Breast epithelium (tissue), 4 donors: ENCODE measurements around the gene CALN1. TPM values are rescaled to one million over a fixed set of nuclear protein-coding genes. Genes with fewer than 3 reads are reported as not detected.
A peak's percentile ranks its signal among the peaks of the same experiment; 100 is the strongest.

Source experiments
- DNase-seq, 2 donors: peaks; one replicate each; pipeline ENCODE4 v3.0.0-alpha.2; 2019; ENCODE audit warnings: low spot score in 2 of 2
- H3K27ac ChIP-seq, 2 donors: fragments of 200-600 bp; sonication (generic) in 1 of 2; one replicate each; pipeline ENCODE4 v1.5.1; 2016 to 2019; ENCODE audit warnings: mild to moderate bottlenecking in 1 of 2
- H3K27me3 ChIP-seq, 2 donors: fragments of 200-600 bp; sonication (generic) in 1 of 2; one replicate each; pipeline versions ENCODE4 v1.5.1 to v1.6.0; 2017 to 2019; ENCODE audit warnings: control low read depth in 1 of 2, mild to moderate bottlenecking in 1 of 2
- H3K36me3 ChIP-seq: fragments of 200-600 bp; one replicate; pipeline ENCODE4 v1.5.1; 2019
- H3K4me1 ChIP-seq, 2 donors: fragments of 200-600 bp; sonication (generic); one replicate each; pipeline ENCODE4 v1.5.1; 2016 to 2019; ENCODE audit warnings: control low read depth in 1 of 2
- H3K4me3 ChIP-seq, 3 donors: fragments of 200-600 bp; sonication (generic); 1 replicate in 2 of 3; 2 replicates in 1 of 3; pipeline ENCODE4 v1.5.1; 2016 to 2019; ENCODE audit warnings: mild to moderate bottlenecking in 3 of 3, moderate library complexity in 2 of 3
- H3K9me3 ChIP-seq, 2 donors: fragments of 200-600 bp; sonication (generic) in 1 of 2; one replicate each; pipeline ENCODE4 v1.5.1; 2016 to 2019; ENCODE audit warnings: control low read depth in 1 of 2
- CTCF ChIP-seq, 3 donors: fragments of 450-650 bp; IDR thresholded peaks; one replicate each; pipeline ENCODE4 v1.5.1; 2016 to 2017; ENCODE audit warnings: antibody characterized with exemption in 3 of 3, mild to moderate bottlenecking in 3 of 3, moderate library complexity in 3 of 3
- POLR2A ChIP-seq: fragments of 450-650 bp; IDR thresholded peaks from one replicate; pipeline ENCODE4 v1.6.1; 2016; ENCODE audit warnings: antibody characterized with exemption, mild to moderate bottlenecking, moderate library complexity
- POLR2AphosphoS5 ChIP-seq, 3 donors: sonication (generic); formaldehyde crosslinking; IDR thresholded peaks; one replicate each; pipeline ENCODE4 v1.6.1; 2017; ENCODE audit warnings: antibody characterized with exemption in 3 of 3
- intact Hi-C: fragments of 100-400 bp; cut with DNase I; formaldehyde crosslinking; loops from one replicate; pipeline ENCODE4 v1.15.1; 2023; ENCODE audit warnings: low total_unique reads
- total RNA-seq, 3 donors: library from RNA; depleted of rRNA; stranded (reverse); fragments of >200 nt; gene quantifications; one replicate each; pipeline ENCODE4 v1.1.0, GENCODE V29; 2016

CALN1 gene
- total RNA-seq, 3 donors from 2014 or later, result under 0.01 to 0.33 (median 0.15) TPM

- H3K27me3 ChIP-seq, result no peaks in the 10 kb centered on the region
- no peak overlapping the region for H3K27ac ChIP-seq
- no peak overlapping the region for H3K4me3 ChIP-seq
- TF ChIP-seq POLR2AphosphoS5 (IDR thresholded peaks at IDR 0.05) (no peak), CTCF (IDR thresholded peaks at IDR 0.05) (no peak), POLR2A (no peak)
- no peak for DNase-seq
- no peaks in the 10 kb centered on the region for H3K36me3 ChIP-seq
- no peaks in the 10 kb centered on the region for H3K4me1 ChIP-seq
- H3K9me3 ChIP-seq, result peaks cover 0 to 9% of the 10 kb centered on the region in 2 donors
- intact Hi-C loops, result no loop called here
These were observed 324.2 kb downstream of the CALN1 start for GRCh38 chr7:72087926-72088325.

GRCh38 chr7:72080865-72081510 lies 331.1 kb downstream of the CALN1 start:
- no peaks in the 10 kb centered on the region for H3K36me3 ChIP-seq
- no peaks in the 10 kb centered on the region for H3K9me3 ChIP-seq
- peak overlapping the region in 1 of 2 donors; percentile 25 for H3K27ac ChIP-seq
- DNase-seq, result no peak
- H3K4me3 ChIP-seq, result no peak overlapping the region
- intact Hi-C loops, result no loop called here
- H3K27me3 ChIP-seq, result no peaks in the 10 kb centered on the region
- H3K4me1 ChIP-seq, result no peaks in the 10 kb centered on the region
- TF ChIP-seq POLR2AphosphoS5 (IDR thresholded peaks at IDR 0.05), result no peak
- TF ChIP-seq CTCF (IDR thresholded peaks at IDR 0.05), result no peak
- no peak for TF ChIP-seq POLR2A

- intact Hi-C loops, result no loop called here
- no peaks in the 10 kb centered on the region for H3K4me1 ChIP-seq
These were observed 331.8 kb downstream of the CALN1 start for GRCh38 chr7:72080341-72080766.

GRCh38 chr7:72078856-72079255 lies 333.3 kb downstream of the CALN1 start:
- no peak for DNase-seq
- TF ChIP-seq POLR2AphosphoS5 (IDR thresholded peaks at IDR 0.05) (no peak), CTCF (IDR thresholded peaks at IDR 0.05) (no peak), POLR2A (no peak)
- no peaks in the 10 kb centered on the region for H3K36me3 ChIP-seq
- no peak overlapping the region for H3K4me3 ChIP-seq
- intact Hi-C loops, result no loop called here
- peaks cover 0 to 8% of the 10 kb centered on the region in 2 donors for H3K9me3 ChIP-seq
- H3K4me1 ChIP-seq, result no peaks in the 10 kb centered on the region
- H3K27ac ChIP-seq, result no peak overlapping the region
- no peaks in the 10 kb centered on the region for H3K27me3 ChIP-seq

More at GRCh38 chr7:72080341-72080766, 331.8 kb downstream of the CALN1 start:
- Histone ChIP-seq H3K4me3 (no peak overlapping the region), H3K36me3 (no peaks in the 10 kb centered on the region), H3K27me3 (no peaks in the 10 kb centered on the region), H3K27ac (peak overlapping the region in 1 of 2 donors; percentile 25), H3K9me3 (peaks cover 0 to 2% of the 10 kb centered on the region in 2 donors)
- TF ChIP-seq POLR2AphosphoS5 (IDR thresholded peaks at IDR 0.05), result no peak
- no peak for TF ChIP-seq POLR2A
- TF ChIP-seq CTCF (IDR thresholded peaks at IDR 0.05), result no peak
- no peak for DNase-seq

GRCh38 chr7:72078301-72078700 lies 333.8 kb downstream of the CALN1 start:
- no peak overlapping the region for H3K27ac ChIP-seq
- H3K27me3 ChIP-seq, result no peaks in the 10 kb centered on the region
- H3K4me1 ChIP-seq, result no peaks in the 10 kb centered on the region
- no peak for TF ChIP-seq CTCF (IDR thresholded peaks at IDR 0.05)
- TF ChIP-seq POLR2AphosphoS5 (IDR thresholded peaks at IDR 0.05), result no peak
- TF ChIP-seq POLR2A, result no peak
- intact Hi-C loops, result no loop called here
- H3K9me3 ChIP-seq, result peaks cover 5 to 8% of the 10 kb centered on the region in 2 donors
- no peak overlapping the region for H3K4me3 ChIP-seq
- DNase-seq, result no peak
- H3K36me3 ChIP-seq, result no peaks in the 10 kb centered on the region
